GM19372 (cell line): ENCODE data around the gene BUD31.

ENCODE experiments used
- ATAC-seq: cut with Tn5 transposase; IDR thresholded peaks from one replicate; pipeline ENCODE4 v1.9.1; 2021; ENCODE audit warnings: mild to moderate bottlenecking, low read depth, moderate library complexity; ENCODE audit not compliant: unreplicated experiment

BUD31 gene

GRCh38 chr7:99457650-99458493 lies 49.1 kb downstream of the BUD31 start:
- no peak for ATAC-seq

GRCh38 chr7:99459087-99459486 lies 50.3 kb downstream of the BUD31 start:
- ATAC-seq: no peak

- no peak for ATAC-seq
These were observed 51.9 kb downstream of the BUD31 start for GRCh38 chr7:99460651-99461050.

GRCh38 chr7:99461221-99461620 lies 52.5 kb downstream of the BUD31 start:
- no peak for ATAC-seq

GRCh38 chr7:99465421-99465768 lies 56.6 kb downstream of the BUD31 start:
- ATAC-seq: no peak

- no peak for ATAC-seq
These were observed 59.7 kb downstream of the BUD31 start for GRCh38 chr7:99468336-99468918.
